Right cardiac atrium (tissue), 5 donors: ENCODE results near the gene CBY2. TPM values are rescaled to one million over a fixed set of nuclear protein-coding genes. Genes with fewer than 3 reads are reported as not detected.
A peak's percentile ranks its signal among the peaks of the same experiment; 100 is the strongest.

Experiments used
- ATAC-seq, 2 donors: fragments of 200-7000 bp; cut with Tn5 transposase; one replicate each; pipeline versions ENCODE4 v1.8.0 to v1.9.1; 2020; ENCODE audit warnings: moderate library complexity in 2 of 2, mild to moderate bottlenecking in 1 of 2
- DNase-seq, 3 donors: peaks; one replicate each; pipeline ENCODE4 v3.0.0-alpha.2; 2020
- H3K27ac ChIP-seq: one replicate; pipeline ENCODE4 v1.5.1; 2013; ENCODE audit warnings: mild to moderate bottlenecking, low read length, control low read depth, moderate library complexity
- H3K27me3 ChIP-seq: one replicate; pipeline ENCODE4 v1.6.1; 2013; ENCODE audit not compliant: control insufficient read depth, insufficient read depth
- H3K4me1 ChIP-seq: one replicate; pipeline ENCODE4 v1.6.1; 2013; ENCODE audit warnings: low read length; ENCODE audit not compliant: control insufficient read depth, insufficient read depth
- H3K4me3 ChIP-seq: one replicate; pipeline ENCODE4 v1.5.1; 2013; ENCODE audit warnings: low read length, control low read depth
- H3K9me3 ChIP-seq: one replicate; pipeline ENCODE4 v1.6.1; 2013; ENCODE audit warnings: low read length; ENCODE audit not compliant: control insufficient read depth
- WGBS: extraction: QIAGEN DNeasy Blood & Tissue Kit; methylation state at CpG from one replicate; pipeline ENCODE4 v1.1.7; 2013; 5-methylcytosine and 5-hydroxymethylcytosine counted together
- intact Hi-C, 4 donors: fragments of 100-400 bp; cut with DNase I; formaldehyde crosslinking; loops; one replicate each; pipeline versions ENCODE4 v1.11.0 to v1.14.0; 2022 to 2023
- polyA plus RNA-seq: library from polyadenylated mRNA; stranded (reverse); fragments of 200-250 nt; gene quantifications from one replicate; pipeline ENCODE4 v1.2.3, GENCODE V29; 2013
- total RNA-seq, 4 donors: library from RNA; stranded (reverse); fragmentation: NEBNext Ultra II Directional; extraction: Animal tissue kit (Norgen Biotek cat#: 25700); gene quantifications; one replicate each; pipeline ENCODE4 v1.2.1, GENCODE V29; 2021
- donor health status: healthy with polysubstance abuse.
- donor health status: DM: no; HTN: yes; CAD: no.
- donor health status: DM: no; HTN: no; CAD: no.
- donor health status: DM: no; HTN: yes; CAD: no; lungs with severe emphysema.
- donor health status: DM: yes; HTN: yes; CAD: no.

CBY2 gene
- total and polyA plus RNA-seq, 5 donors, result not detected

GRCh38 chr13:45704211-45704739, 2.2 kb downstream of the CBY2 start:
- intact Hi-C loops, result no loop called here
- no peaks in the 10 kb centered on the region for H3K9me3 ChIP-seq
- WGBS, result 88% methylated on average over 9 of the region's 9 CpGs
- DNase-seq (no peak), ATAC-seq (no peak)
- H3K4me1 ChIP-seq, result no peaks in the 10 kb centered on the region
- H3K4me3 ChIP-seq, result no peak overlapping the region
- H3K27ac ChIP-seq, result no peak overlapping the region
- H3K27me3 ChIP-seq, result no peaks in the 10 kb centered on the region

GRCh38 chr13:45704854-45705695, 3.0 kb downstream of the CBY2 start:
- DNase-seq (peak in 1 of 3 donors; percentile 62), ATAC-seq (no peak)
- H3K4me3 ChIP-seq, result no peak overlapping the region
- intact Hi-C loops, result no loop called here
- no peaks in the 10 kb centered on the region for H3K27me3 ChIP-seq
- 55% methylated on average over 7 of the region's 7 CpGs for WGBS
- H3K9me3 ChIP-seq, result no peaks in the 10 kb centered on the region
- no peak overlapping the region for H3K27ac ChIP-seq
- H3K4me1 ChIP-seq, result no peaks in the 10 kb centered on the region

DNA sequence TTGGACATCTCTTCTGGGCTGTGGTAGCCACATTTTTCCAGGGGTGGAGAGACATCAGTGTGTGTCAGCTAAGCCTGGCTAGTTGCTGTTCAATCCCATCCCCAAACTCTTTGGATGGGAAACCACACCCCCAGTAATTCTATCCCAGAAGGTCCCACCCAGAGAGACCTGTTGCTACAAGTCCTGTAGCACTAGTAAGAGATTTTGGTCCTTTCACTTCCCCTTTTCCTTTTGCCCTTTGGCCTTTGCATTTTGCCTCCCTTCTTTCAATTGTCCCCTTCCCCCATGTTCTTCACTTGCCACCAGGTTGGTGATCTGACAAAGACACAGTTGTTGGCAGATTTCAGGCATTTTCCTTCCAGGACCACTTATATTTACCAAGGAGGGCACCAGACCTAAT, 3.8 kb downstream of the CBY2 start:
- no peak overlapping the region for H3K27ac ChIP-seq
- DNase-seq, result no peak
- H3K9me3 ChIP-seq, result no peaks in the 10 kb centered on the region
- H3K27me3 ChIP-seq, result no peaks in the 10 kb centered on the region
- no peak for ATAC-seq
- intact Hi-C loops, result no loop called here
- no peaks in the 10 kb centered on the region for H3K4me1 ChIP-seq
- no peak overlapping the region for H3K4me3 ChIP-seq

- Histone ChIP-seq H3K9me3 (no peaks in the 10 kb centered on the region), H3K4me3 (no peak overlapping the region), H3K4me1 (no peaks in the 10 kb centered on the region), H3K27me3 (no peaks in the 10 kb centered on the region), H3K27ac (no peak overlapping the region)
- 79% methylated on average over 2 of the region's 2 CpGs for WGBS
- no peak for DNase-seq
- no peak for ATAC-seq
- intact Hi-C loops, result no loop called here
Observed at GRCh38 chr13:45707516-45708100, 5.5 kb downstream of the CBY2 start.

- no peak overlapping the region for H3K4me3 ChIP-seq
- WGBS, result 93% methylated on average over 2 of the region's 2 CpGs
- H3K4me1 ChIP-seq, result no peaks in the 10 kb centered on the region
- no peaks in the 10 kb centered on the region for H3K27me3 ChIP-seq
- H3K27ac ChIP-seq, result no peak overlapping the region
- intact Hi-C loops, result no loop called here
- ATAC-seq (no peak), DNase-seq (no peak)
- H3K9me3 ChIP-seq, result no peaks in the 10 kb centered on the region
Observed at GRCh38 chr13:45711951-45712350, 9.8 kb downstream of the CBY2 start.

- Histone ChIP-seq H3K4me1 (no peaks in the 10 kb centered on the region), H3K9me3 (no peaks in the 10 kb centered on the region), H3K4me3 (no peak overlapping the region), H3K27ac (no peak overlapping the region), H3K27me3 (no peaks in the 10 kb centered on the region)
- ATAC-seq (no peak), DNase-seq (no peak)
- intact Hi-C loops, result no loop called here
- WGBS, result 96% methylated on average over 34 of the region's 34 CpGs
Observed at GRCh38 chr13:45713106-45713690, 11.1 kb downstream of the CBY2 start.

DNA sequence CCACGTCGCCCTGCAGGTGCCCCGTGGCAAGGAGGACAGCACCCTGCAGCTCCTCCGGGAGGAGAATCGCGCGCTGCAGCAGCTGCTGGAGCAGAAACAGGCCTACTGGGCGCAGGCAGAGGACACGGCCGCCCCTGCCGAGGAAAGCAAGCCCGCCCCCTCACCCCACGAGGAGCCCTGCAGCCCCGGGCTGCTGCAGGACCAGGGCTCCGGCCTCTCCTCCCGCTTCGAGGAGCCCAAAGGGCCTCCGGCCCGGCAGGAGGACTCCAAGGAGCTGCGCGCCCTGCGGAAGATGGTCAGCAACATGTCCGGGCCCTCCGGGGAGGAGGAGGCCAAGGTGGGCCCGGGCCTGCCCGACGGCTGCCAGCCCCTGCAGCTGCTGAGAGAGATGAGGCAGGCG, 11.6 kb downstream of the CBY2 start:
- Histone ChIP-seq H3K9me3 (no peaks in the 10 kb centered on the region), H3K4me1 (no peaks in the 10 kb centered on the region), H3K4me3 (no peak overlapping the region), H3K27ac (no peak overlapping the region), H3K27me3 (no peaks in the 10 kb centered on the region)
- DNase-seq (no peak), ATAC-seq (no peak)
- 93% methylated on average over 28 of the region's 28 CpGs for WGBS
- intact Hi-C loops, result no loop called here

- intact Hi-C loops, result no loop called here
- Histone ChIP-seq H3K4me3 (no peak overlapping the region), H3K27ac (no peak overlapping the region), H3K9me3 (no peaks in the 10 kb centered on the region), H3K27me3 (no peaks in the 10 kb centered on the region), H3K4me1 (no peaks in the 10 kb centered on the region)
- ATAC-seq, result no peak
- DNase-seq, result no peak
- 95% methylated on average over 18 of the region's 18 CpGs for WGBS
Observed at GRCh38 chr13:45714170-45714569, 12.1 kb downstream of the CBY2 start.

- H3K27ac ChIP-seq, result no peak overlapping the region
- DNase-seq, result no peak
- H3K4me1 ChIP-seq, result no peaks in the 10 kb centered on the region
- H3K4me3 ChIP-seq, result no peak overlapping the region
- ATAC-seq, result no peak
- H3K9me3 ChIP-seq, result no peaks in the 10 kb centered on the region
- WGBS, result 87% methylated on average over 3 of the region's 3 CpGs
- H3K27me3 ChIP-seq, result no peaks in the 10 kb centered on the region
- intact Hi-C loops, result no loop called here
Observed at GRCh38 chr13:45715351-45715750, 13.2 kb downstream of the CBY2 start.

- no peak for ATAC-seq
- Histone ChIP-seq H3K4me1 (no peaks in the 10 kb centered on the region), H3K4me3 (no peak overlapping the region), H3K27me3 (no peaks in the 10 kb centered on the region), H3K9me3 (no peaks in the 10 kb centered on the region), H3K27ac (no peak overlapping the region)
- intact Hi-C loops, result no loop called here
- no peak for DNase-seq
- 66% methylated on average over 1 of the region's 1 CpG for WGBS
Observed at GRCh38 chr13:45717349-45717748, 15.2 kb downstream of the CBY2 start.

DNA sequence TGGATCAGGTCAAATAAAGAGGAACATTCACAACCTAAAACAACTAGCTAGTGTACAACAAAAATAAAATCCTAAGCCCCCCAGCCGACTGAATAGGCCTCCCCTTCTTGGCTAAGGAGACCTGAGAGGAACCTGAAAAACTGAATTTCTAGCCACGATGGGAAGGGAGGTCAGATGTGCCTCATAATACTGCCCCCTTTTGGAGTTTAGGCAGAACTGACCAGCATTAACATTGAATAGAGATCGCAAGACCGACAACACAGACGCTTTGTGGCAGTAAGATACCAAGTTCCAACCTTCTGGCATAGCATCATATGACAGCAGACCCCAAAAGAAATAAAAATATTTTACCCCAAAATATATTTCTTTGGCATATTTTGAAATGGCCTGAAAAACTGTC, 15.9 kb downstream of the CBY2 start:
- WGBS, result 52% methylated on average over 5 of the region's 5 CpGs

More for the DNA sequence above, 15.9 kb downstream of the CBY2 start:
- no peak overlapping the region for H3K4me3 ChIP-seq
- DNase-seq (no peak), ATAC-seq (peak in 1 of 2 donors; percentile 26)
- H3K4me1 ChIP-seq, result no peaks in the 10 kb centered on the region
- H3K27me3 ChIP-seq, result no peaks in the 10 kb centered on the region
- no peak overlapping the region for H3K27ac ChIP-seq
- intact Hi-C loops, result no loop called here
- no peaks in the 10 kb centered on the region for H3K9me3 ChIP-seq
